ENCODE results near the gene VAV2.

DNA sequence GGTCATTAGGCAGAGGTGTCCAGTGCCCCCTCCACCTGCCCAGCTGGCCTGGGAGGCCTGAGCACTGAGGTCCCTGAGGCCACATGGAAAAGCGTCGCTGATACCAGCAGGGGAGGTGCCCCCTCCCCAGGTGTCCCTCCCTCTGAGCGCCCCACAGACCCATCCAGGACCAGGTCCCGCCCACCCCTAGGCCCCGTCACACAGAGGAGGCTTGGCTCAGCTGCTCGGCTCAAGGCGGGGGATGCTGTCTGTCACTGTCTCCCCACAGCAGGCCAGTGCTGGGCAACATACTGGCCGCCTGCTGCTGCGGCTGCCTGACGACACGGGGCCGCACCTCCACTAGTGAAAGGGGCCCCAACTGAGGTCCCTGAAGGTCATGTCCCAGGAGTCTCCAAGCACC lies 71.7 kb downstream of the VAV2 start:
- TF ChIP-seq TAF1 (IDR thresholded peaks at IDR 0.05; ENCODE audit: low read depth) (no peak), CEBPB (IDR thresholded peaks at IDR 0.05) (no peak), YY1 (IDR thresholded peaks at IDR 0.05; ENCODE audit: low read depth) (no peak), EGR1 (IDR thresholded peaks at IDR 0.05) (no peak), REST (IDR thresholded peaks at IDR 0.05; ENCODE audit: low read depth) (no peak), CREB1 (IDR thresholded peaks at IDR 0.05; ENCODE audit: low read depth) (no peak), EP300 (IDR thresholded peaks at IDR 0.05; ENCODE audit: borderline replicate concordance) (no peak)
- TF ChIP-seq, protein P1, sequence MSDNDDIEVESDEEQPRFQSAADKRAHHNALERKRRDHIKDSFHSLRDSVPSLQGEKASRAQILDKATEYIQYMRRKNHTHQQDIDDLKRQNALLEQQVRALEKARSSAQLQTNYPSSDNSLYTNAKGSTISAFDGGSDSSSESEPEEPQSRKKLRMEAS (IDR thresholded peaks at IDR 0.05) = no peak
- TF ChIP-seq, protein P2, sequence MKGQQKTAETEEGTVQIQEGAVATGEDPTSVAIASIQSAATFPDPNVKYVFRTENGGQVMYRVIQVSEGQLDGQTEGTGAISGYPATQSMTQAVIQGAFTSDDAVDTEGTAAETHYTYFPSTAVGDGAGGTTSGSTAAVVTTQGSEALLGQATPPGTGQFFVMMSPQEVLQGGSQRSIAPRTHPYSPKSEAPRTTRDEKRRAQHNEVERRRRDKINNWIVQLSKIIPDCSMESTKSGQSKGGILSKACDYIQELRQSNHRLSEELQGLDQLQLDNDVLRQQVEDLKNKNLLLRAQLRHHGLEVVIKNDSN (IDR thresholded peaks at IDR 0.05) = no peak
